Pancreas (tissue), 10 donors: ENCODE data around the gene ACOT9. TPM values are rescaled to one million over a fixed set of nuclear protein-coding genes. Genes with fewer than 3 reads are reported as not detected.

Experiments
- ATAC-seq, 4 donors: fragments of 200-7000 bp; cut with Tn5 transposase; one replicate each; pipeline versions ENCODE4 v1.8.0 to v1.9.1; 2020; ENCODE audit warnings: mild to moderate bottlenecking in 4 of 4, moderate library complexity in 4 of 4
- DNase-seq, 6 donors: peaks; one replicate each; pipeline ENCODE4 v3.0.0-alpha.2; 2020
- FAIRE-seq: peaks from 2 replicates; lab custom pipeline; 2012; peaks lifted over from hg19 to GRCh38; lab: Jason Lieb, UNC
- H3K27ac ChIP-seq, 4 donors: fragments of 200-600 bp; sonication (generic); 1 replicate in 3 of 4; 2 replicates in 1 of 4; pipeline versions ENCODE4 v1.5.0 to v1.8.0; 2020
- H3K27me3 ChIP-seq, 4 donors: fragments of 200-600 bp; one replicate each; pipeline ENCODE4 v1.8.0; 2021
- H3K36me3 ChIP-seq, 3 donors: fragments of 200-600 bp; sonication (generic) in 1 of 3; one replicate each; pipeline versions ENCODE4 v1.5.0 to v1.8.0; 2020 to 2021
- H3K4me1 ChIP-seq, 3 donors: fragments of 200-600 bp; one replicate each; pipeline ENCODE4 v1.8.0; 2021
- H3K4me3 ChIP-seq, 4 donors: fragments of 200-600 bp; sonication (generic) in 2 of 4; one replicate each; pipeline versions ENCODE4 v1.5.0 to v1.8.0; 2020 to 2021
- H3K9me3 ChIP-seq, 4 donors: fragments of 200-600 bp; one replicate each; pipeline ENCODE4 v1.8.0; 2021
- CTCF ChIP-seq, 4 donors: fragments of 200-600 bp; sonication (generic) in 3 of 4; IDR thresholded peaks; one replicate each; pipeline versions ENCODE4 v1.5.0 to v1.8.0; 2021; ENCODE audit warnings: antibody characterized with exemption in 4 of 4
- WGBS, 2 donors: extraction: QIAGEN DNeasy Blood & Tissue Kit; methylation state at CpG; one replicate each; pipeline ENCODE4 v1.1.7; 2013; 5-methylcytosine and 5-hydroxymethylcytosine counted together
- intact Hi-C, 3 donors: fragments of 100-400 bp; cut with DNase I; formaldehyde crosslinking; loops; one replicate each; pipeline versions ENCODE4 v1.11.1 to v1.14.2; 2022
- polyA plus RNA-seq, 2 donors: library from polyadenylated mRNA; stranded (reverse); fragments of 200-250 nt; gene quantifications; one replicate each; pipeline ENCODE4 v1.2.3, GENCODE V29; 2013
- total RNA-seq, 6 donors: library from RNA; stranded (reverse); fragmentation: NEBNext Ultra II Directional in 4 of 6; extraction: Animal tissue kit (Norgen Biotek cat#: 25700) in 4 of 6; gene quantifications; one replicate each; pipeline versions ENCODE4 v1.2.1 to v1.2.4, GENCODE V29; 2021 to 2023
- donor health status: healthy with polysubstance abuse.
- donor health status: DM: no; HTN: no; CAD: no; lungs with moderate emphysema.
- donor health status: DM: no; HTN: no; CAD: no.
- donor health status: control.
- donor health status: control.
- donor health status: Bipolar disorder and iron deficiency.
- donor health status: DM: yes; HTN: yes; CAD: no.
- donor health status: DM: no; HTN: no; CAD: no.
- donor health status: DM: no; HTN: no; CAD: no.
- donor health status: DM: yes; HTN: yes; CAD: no.

ACOT9 gene
- total and polyA plus RNA-seq, 8 donors = 7.0 to 26.8 (median 13.4) TPM

- H3K4me3 ChIP-seq = peak overlapping the region; percentile 12 to 67 (median 46)
- H3K27ac ChIP-seq = peak overlapping the region in 2 of 4 donors; percentile 92 to 93
- peak in 2 of 4 donors; percentile 0 to 1 for ATAC-seq
- H3K27me3 ChIP-seq = peaks cover 0 to 10% (median 0%) of the 10 kb centered on the region in 4 donors
- intact Hi-C loops = loop anchor here in 1 of 3 donors (5.0 kb wide), 1 partner anchor 118 kb away; no protein-coding TSS in a partner anchor
- 23 to 51% methylated on average over 8 of the region's 8 CpGs for WGBS, 2 donors
- FAIRE-seq = no peak
- DNase-seq = peak in 1 of 6 donors; percentile 41
- H3K4me1 ChIP-seq = no peaks in the 10 kb centered on the region
- no peaks in the 10 kb centered on the region for H3K36me3 ChIP-seq
- H3K9me3 ChIP-seq = no peaks in the 10 kb centered on the region
- TF ChIP-seq CTCF (IDR thresholded peaks at IDR 0.05) = no peak
These were observed 41.6 kb upstream of the ACOT9 start for GRCh38 chrX:23784470-23785331.

- Histone ChIP-seq H3K27me3 (peaks cover 0 to 10% (median 0%) of the 10 kb centered on the region in 4 donors), H3K4me3 (peak overlapping the region; percentile 30 to 67 (median 46)), H3K9me3 (no peaks in the 10 kb centered on the region), H3K36me3 (no peaks in the 10 kb centered on the region), H3K27ac (peak overlapping the region; percentile 73 to 93 (median 84)), H3K4me1 (no peaks in the 10 kb centered on the region)
- ATAC-seq = peak; percentile 3 to 21 (median 16)
- no peak for FAIRE-seq
- peak in 1 of 6 donors; percentile 17 for DNase-seq
- TF ChIP-seq CTCF (IDR thresholded peaks at IDR 0.05) = no peak
- WGBS, 2 donors = 6 to 44% methylated on average over 20 to 21 of the region's 21 CpGs
- intact Hi-C loops = loop anchor here in 1 of 3 donors (5.0 kb wide), 1 partner anchor 118 kb away; no protein-coding TSS in a partner anchor
These were observed 40.8 kb upstream of the ACOT9 start for GRCh38 chrX:23783589-23784469.

- Histone ChIP-seq H3K27ac (peak within 1 kb of the TSS; percentile 73 to 93 (median 84)), H3K4me1 (no peaks in the 10 kb centered on the region), H3K4me3 (peak within 1 kb of the TSS; percentile 30 to 67 (median 46)), H3K36me3 (no peaks in the 10 kb centered on the region), H3K9me3 (no peaks in the 10 kb centered on the region), H3K27me3 (peaks cover 0 to 10% (median 0%) of the 10 kb centered on the region in 4 donors)
- peak; percentile 43 for FAIRE-seq
- peak; percentile 91 to 97 (median 94) for ATAC-seq
- 0 to 27% methylated on average over 57 of the region's 58 CpGs for WGBS, 2 donors
- DNase-seq = peak; percentile 93 to 97 (median 95)
- peak; percentile 53 to 67 (median 65) for TF ChIP-seq CTCF (IDR thresholded peaks at IDR 0.05)
- intact Hi-C loops = loop anchor here in 1 of 3 donors (5.0 kb wide), 1 partner anchor 119 kb away; no protein-coding TSS in a partner anchor
These were observed 40.0 kb upstream of the ACOT9 start, which contains the start of gene SAT1 for GRCh38 chrX:23782863-23783588. Gene SAT1 (plus strand): TSS chrX:23783173. CDS start chrX:23783352, 179 bp downstream.

- Histone ChIP-seq H3K27me3 (peaks cover 0 to 10% (median 0%) of the 10 kb centered on the region in 4 donors), H3K27ac (peak overlapping the region in 1 of 4 donors; percentile 50), H3K9me3 (no peaks in the 10 kb centered on the region), H3K4me3 (peak overlapping the region in 1 of 4 donors; percentile 57), H3K36me3 (no peaks in the 10 kb centered on the region), H3K4me1 (no peaks in the 10 kb centered on the region)
- intact Hi-C loops = loop anchor here in 1 of 3 donors (5.0 kb wide), 1 partner anchor 120 kb away; no protein-coding TSS in a partner anchor
- no peak for TF ChIP-seq CTCF (IDR thresholded peaks at IDR 0.05)
- no peak for DNase-seq
- no peak for ATAC-seq
- WGBS, 2 donors = 31 to 50% methylated on average over 6 of the region's 6 CpGs
- FAIRE-seq = no peak
These were observed 39.4 kb upstream of the ACOT9 start for GRCh38 chrX:23782455-23782854.
